Skeletal muscle satellite cell (primary cell): Measurements from ENCODE around the gene FXYD5.

Experiments
- H3K27me3 ChIP-seq: 2 replicates; pipeline ENCODE4 v1.7.0; 2013; ENCODE audit warnings: low read length; ENCODE audit not compliant: control insufficient read depth, insufficient read depth
- H3K36me3 ChIP-seq: 2 replicates; pipeline ENCODE4 v1.7.0; 2013; ENCODE audit warnings: mild to moderate bottlenecking, control low read depth, low read length; ENCODE audit not compliant: insufficient read depth
- H3K4me1 ChIP-seq: 2 replicates; pipeline ENCODE4 v1.7.0; 2013; ENCODE audit warnings: low read length; ENCODE audit not compliant: control insufficient read depth, insufficient read depth
- H3K4me2 ChIP-seq: 2 replicates; pipeline ENCODE4 v1.7.0; 2013; ENCODE audit warnings: mild to moderate bottlenecking, low read length
- H3K4me3 ChIP-seq: 2 replicates; pipeline ENCODE4 v1.7.0; 2013; ENCODE audit warnings: low read length
- H3K9ac ChIP-seq: 2 replicates; pipeline ENCODE4 v1.7.0; 2013; ENCODE audit warnings: mild to moderate bottlenecking, low read depth, low read length, moderate library complexity
- H3K9me3 ChIP-seq: replicated peaks from 2 replicates; pipeline ENCODE4 v1.7.0; 2013; ENCODE audit warnings: mild to moderate bottlenecking, control low read depth, low read length

The FXYD5 gene

GRCh38 chr19:35165200-35166058 lies 10.9 kb downstream of the FXYD5 start:
- H3K4me1 ChIP-seq, result no peaks in the 10 kb centered on the region
- H3K27me3 ChIP-seq, result no peaks in the 10 kb centered on the region
- H3K36me3 ChIP-seq, result peaks cover 70% of the 10 kb centered on the region

GRCh38 chr19:35166100-35167063 lies 11.8 kb downstream of the FXYD5 start:
- Histone ChIP-seq H3K4me2 (no peak overlapping the region), H3K27me3 (no peaks in the 10 kb centered on the region), H3K4me1 (no peaks in the 10 kb centered on the region), H3K9ac (no peak overlapping the region), H3K4me3 (no peak overlapping the region), H3K36me3 (peaks cover 61% of the 10 kb centered on the region), H3K9me3 (peaks cover 26% of the 10 kb centered on the region)

More at GRCh38 chr19:35165200-35166058, 10.9 kb downstream of the FXYD5 start:
- Histone ChIP-seq H3K4me2 (no peak overlapping the region), H3K4me3 (no peak overlapping the region), H3K9me3 (peaks cover 26% of the 10 kb centered on the region), H3K9ac (no peak overlapping the region)

- H3K9ac ChIP-seq, result no peak overlapping the region
Measured at GRCh38 chr19:35167251-35168119, 12.9 kb downstream of the FXYD5 start.

GRCh38 chr19:35168196-35168595 lies 13.7 kb downstream of the FXYD5 start:
- H3K27me3 ChIP-seq, result no peaks in the 10 kb centered on the region
- H3K4me3 ChIP-seq, result no peak overlapping the region
- no peak overlapping the region for H3K9ac ChIP-seq
- H3K4me2 ChIP-seq, result no peak overlapping the region
- peaks cover 43% of the 10 kb centered on the region for H3K36me3 ChIP-seq
- H3K4me1 ChIP-seq, result no peaks in the 10 kb centered on the region
- peaks cover 16% of the 10 kb centered on the region for H3K9me3 ChIP-seq

More at GRCh38 chr19:35167251-35168119, 12.9 kb downstream of the FXYD5 start:
- Histone ChIP-seq H3K36me3 (peaks cover 50% of the 10 kb centered on the region), H3K4me2 (no peak overlapping the region), H3K4me1 (no peaks in the 10 kb centered on the region), H3K4me3 (no peak overlapping the region), H3K27me3 (no peaks in the 10 kb centered on the region), H3K9me3 (peaks cover 20% of the 10 kb centered on the region)

GRCh38 chr19:35169221-35169995 lies 14.9 kb downstream of the FXYD5 start:
- Histone ChIP-seq H3K4me1 (no peaks in the 10 kb centered on the region), H3K9me3 (peaks cover 7% of the 10 kb centered on the region), H3K4me3 (no peak overlapping the region), H3K27me3 (no peaks in the 10 kb centered on the region), H3K4me2 (no peak overlapping the region), H3K36me3 (peaks cover 31% of the 10 kb centered on the region), H3K9ac (no peak overlapping the region)

GRCh38 chr19:35170359-35171061 lies 16.0 kb downstream of the FXYD5 start:
- Histone ChIP-seq H3K4me3 (no peak overlapping the region), H3K4me1 (no peaks in the 10 kb centered on the region), H3K9me3 (peaks cover 4% of the 10 kb centered on the region), H3K4me2 (no peak overlapping the region), H3K36me3 (peaks cover 20% of the 10 kb centered on the region), H3K27me3 (no peaks in the 10 kb centered on the region), H3K9ac (no peak overlapping the region)

GRCh38 chr19:35171730-35172129 lies 17.2 kb downstream of the FXYD5 start:
- no peak overlapping the region for H3K4me3 ChIP-seq
- H3K4me1 ChIP-seq, result no peaks in the 10 kb centered on the region
- H3K4me2 ChIP-seq, result no peak overlapping the region
- H3K9me3 ChIP-seq, result no peaks in the 10 kb centered on the region
- H3K9ac ChIP-seq, result no peak overlapping the region
- no peaks in the 10 kb centered on the region for H3K27me3 ChIP-seq
- H3K36me3 ChIP-seq, result peaks cover 8% of the 10 kb centered on the region

GRCh38 chr19:35174226-35174625 lies 19.7 kb downstream of the FXYD5 start:
- no peaks in the 10 kb centered on the region for H3K4me1 ChIP-seq

GRCh38 chr19:35176181-35176570 lies 21.6 kb downstream of the FXYD5 start:
- no peaks in the 10 kb centered on the region for H3K4me1 ChIP-seq

More at GRCh38 chr19:35174226-35174625, 19.7 kb downstream of the FXYD5 start:
- Histone ChIP-seq H3K9ac (no peak overlapping the region), H3K9me3 (no peaks in the 10 kb centered on the region), H3K36me3 (no peaks in the 10 kb centered on the region), H3K4me3 (no peak overlapping the region), H3K27me3 (peaks cover 3% of the 10 kb centered on the region), H3K4me2 (no peak overlapping the region)

More at GRCh38 chr19:35176181-35176570, 21.6 kb downstream of the FXYD5 start:
- Histone ChIP-seq H3K9ac (no peak overlapping the region), H3K36me3 (no peaks in the 10 kb centered on the region), H3K4me3 (no peak overlapping the region), H3K4me2 (no peak overlapping the region), H3K9me3 (no peaks in the 10 kb centered on the region), H3K27me3 (peaks cover 3% of the 10 kb centered on the region)
